Astrocyte (in vitro differentiated cells and primary cell): ENCODE measurements around the gene GRIK3.

ENCODE experiments used
- CTCF ChIP-seq: IDR thresholded peaks from 2 replicates; pipeline ENCODE4 v1.5.1; 2011; ENCODE audit warnings: low read depth, mild to moderate bottlenecking, inconsistent platforms, low read length, moderate library complexity; ENCODE audit not compliant: insufficient read depth
- EZH2 ChIP-seq: IDR thresholded peaks from 2 replicates; pipeline ENCODE4 v1.6.1; 2012; ENCODE audit warnings: mild to moderate bottlenecking, low read length, inconsistent platforms; ENCODE audit not compliant: insufficient read depth

GRCh38 chr1:36990928-36991327 is 43.4 kb downstream of the GRIK3 start:
- TF ChIP-seq CTCF = no peak
- no peak for TF ChIP-seq EZH2
